Type B pancreatic cell (in vitro differentiated cells): ENCODE data around the gene CACNA1F. TPM values are rescaled to one million over a fixed set of nuclear protein-coding genes. Genes with fewer than 3 reads are reported as not detected.

Experiments used
- DNase-seq: peaks from one replicate; pipeline ENCODE4 v3.0.0; 2021; ENCODE audit warnings: mixed read lengths; ENCODE audit not compliant: unreplicated experiment; ENCODE audit errors: extremely low spot score
- H3K27ac Mint-ChIP-seq: 2 replicates; pipeline ENCODE4 v1.8.0; 2021; ENCODE audit warnings: mild to moderate bottlenecking, mixed read lengths
- H3K27me3 Mint-ChIP-seq: 2 replicates; pipeline ENCODE4 v1.8.0; 2021; ENCODE audit warnings: mixed read lengths
- H3K36me3 Mint-ChIP-seq: 2 replicates; pipeline ENCODE4 v1.8.0; 2021; ENCODE audit warnings: mixed read lengths
- H3K4me1 Mint-ChIP-seq: one replicate; pipeline ENCODE4 v1.8.0; 2021; ENCODE audit warnings: mixed read lengths; ENCODE audit not compliant: unreplicated experiment
- H3K4me3 Mint-ChIP-seq: 2 replicates; pipeline ENCODE4 v1.8.0; 2021; ENCODE audit warnings: mild to moderate bottlenecking, mixed read lengths
- H3K9me3 Mint-ChIP-seq: 2 replicates; pipeline ENCODE4 v1.8.0; 2021; ENCODE audit warnings: mixed read lengths
- total RNA-seq: library from RNA; stranded (reverse); gene quantifications from 2 replicates; pipeline ENCODE4 v1.2.1, GENCODE V29; 2021; ENCODE audit warnings: low replicate concordance
- TF ChIP-seq, protein P1 (sequence below): fragments of 200-600 bp; sonication (generic); conservative IDR thresholded peaks from 2 replicates; pipeline ENCODE4 v1.5.0; 2021; ENCODE audit warnings: antibody characterized with exemption, mild to moderate bottlenecking

The CACNA1F gene
- total RNA-seq, 1 donor from 2014 or later = 0.17 TPM

GRCh38 chrX:49257074-49257790, 24.1 kb upstream of the CACNA1F start:
- DNase-seq = no peak
- no peaks in the 10 kb centered on the region for H3K27me3 Mint-ChIP-seq
- H3K4me3 Mint-ChIP-seq = no peak overlapping the region
- H3K36me3 Mint-ChIP-seq = no peaks in the 10 kb centered on the region
- no peak overlapping the region for H3K27ac Mint-ChIP-seq
- H3K4me1 Mint-ChIP-seq = no peaks in the 10 kb centered on the region
- TF ChIP-seq, protein P1, sequence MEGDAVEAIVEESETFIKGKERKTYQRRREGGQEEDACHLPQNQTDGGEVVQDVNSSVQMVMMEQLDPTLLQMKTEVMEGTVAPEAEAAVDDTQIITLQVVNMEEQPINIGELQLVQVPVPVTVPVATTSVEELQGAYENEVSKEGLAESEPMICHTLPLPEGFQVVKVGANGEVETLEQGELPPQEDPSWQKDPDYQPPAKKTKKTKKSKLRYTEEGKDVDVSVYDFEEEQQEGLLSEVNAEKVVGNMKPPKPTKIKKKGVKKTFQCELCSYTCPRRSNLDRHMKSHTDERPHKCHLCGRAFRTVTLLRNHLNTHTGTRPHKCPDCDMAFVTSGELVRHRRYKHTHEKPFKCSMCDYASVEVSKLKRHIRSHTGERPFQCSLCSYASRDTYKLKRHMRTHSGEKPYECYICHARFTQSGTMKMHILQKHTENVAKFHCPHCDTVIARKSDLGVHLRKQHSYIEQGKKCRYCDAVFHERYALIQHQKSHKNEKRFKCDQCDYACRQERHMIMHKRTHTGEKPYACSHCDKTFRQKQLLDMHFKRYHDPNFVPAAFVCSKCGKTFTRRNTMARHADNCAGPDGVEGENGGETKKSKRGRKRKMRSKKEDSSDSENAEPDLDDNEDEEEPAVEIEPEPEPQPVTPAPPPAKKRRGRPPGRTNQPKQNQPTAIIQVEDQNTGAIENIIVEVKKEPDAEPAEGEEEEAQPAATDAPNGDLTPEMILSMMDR = no peak
- no peaks in the 10 kb centered on the region for H3K9me3 Mint-ChIP-seq

DNA sequence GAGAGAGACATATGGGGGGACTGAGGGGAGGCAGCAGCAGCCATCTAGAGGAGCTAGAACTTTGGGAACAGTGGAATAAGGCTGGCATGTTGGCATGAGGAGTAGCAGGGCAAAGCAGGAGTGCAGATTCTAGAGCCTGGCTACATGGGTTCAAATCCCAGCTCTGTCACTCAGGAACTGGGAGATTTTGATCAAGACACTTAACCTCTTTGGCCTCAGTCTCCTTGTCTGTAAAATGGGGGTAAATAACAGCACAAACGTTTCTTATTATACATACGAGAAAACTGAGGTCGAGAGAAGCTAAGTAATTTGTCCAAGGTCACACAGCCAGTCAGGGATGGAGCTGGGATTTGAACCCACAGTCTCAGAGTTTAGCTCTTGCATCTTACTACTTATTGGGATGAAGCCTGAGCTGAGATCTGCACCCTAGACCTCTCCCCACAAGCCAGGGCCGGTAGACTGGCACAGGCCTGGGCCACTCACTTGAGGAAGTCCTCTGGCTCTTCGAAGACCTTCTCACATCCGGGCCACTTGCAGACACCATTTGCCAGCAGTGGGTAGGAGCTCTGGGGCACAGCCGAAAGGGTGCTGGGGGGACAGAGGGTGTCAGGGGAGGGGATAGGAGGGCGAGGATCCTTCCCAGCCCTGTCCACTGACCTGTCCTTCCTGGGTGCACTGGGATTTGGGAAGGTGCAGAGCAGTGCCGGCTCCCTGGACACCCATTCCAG, 23.3 kb upstream of the CACNA1F start:
- Mint-ChIP-seq H3K36me3 (no peaks in the 10 kb centered on the region), H3K4me3 (no peak overlapping the region), H3K27ac (no peak overlapping the region), H3K4me1 (no peaks in the 10 kb centered on the region), H3K9me3 (no peaks in the 10 kb centered on the region), H3K27me3 (no peaks in the 10 kb centered on the region)
- no peak for DNase-seq
- TF ChIP-seq, protein P1 = no peak

DNA sequence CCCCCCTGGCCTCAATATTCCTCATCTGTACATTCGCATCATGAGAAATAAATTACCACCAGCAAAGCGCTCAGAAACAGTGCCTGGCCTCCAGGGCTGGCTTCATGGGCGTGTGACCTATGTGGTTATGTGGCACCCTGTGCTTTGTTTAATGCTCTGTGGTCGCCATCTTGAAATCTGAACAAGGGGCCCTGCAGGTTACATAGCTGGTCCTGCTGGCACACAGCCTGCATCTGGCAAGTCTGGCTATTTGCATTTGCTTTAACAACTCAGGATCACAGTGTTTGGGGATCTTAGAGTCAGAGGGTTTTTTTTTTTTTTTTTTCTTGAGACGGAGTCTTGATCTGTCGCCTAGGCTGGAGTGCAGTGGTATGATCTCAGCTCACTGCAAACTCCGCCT, 21.5 kb upstream of the CACNA1F start:
- TF ChIP-seq, protein P1 = no peak
- Mint-ChIP-seq H3K27ac (no peak overlapping the region), H3K9me3 (no peaks in the 10 kb centered on the region), H3K4me1 (no peaks in the 10 kb centered on the region), H3K4me3 (no peak overlapping the region), H3K36me3 (peaks cover 4% of the 10 kb centered on the region), H3K27me3 (no peaks in the 10 kb centered on the region)
- no peak for DNase-seq

DNA sequence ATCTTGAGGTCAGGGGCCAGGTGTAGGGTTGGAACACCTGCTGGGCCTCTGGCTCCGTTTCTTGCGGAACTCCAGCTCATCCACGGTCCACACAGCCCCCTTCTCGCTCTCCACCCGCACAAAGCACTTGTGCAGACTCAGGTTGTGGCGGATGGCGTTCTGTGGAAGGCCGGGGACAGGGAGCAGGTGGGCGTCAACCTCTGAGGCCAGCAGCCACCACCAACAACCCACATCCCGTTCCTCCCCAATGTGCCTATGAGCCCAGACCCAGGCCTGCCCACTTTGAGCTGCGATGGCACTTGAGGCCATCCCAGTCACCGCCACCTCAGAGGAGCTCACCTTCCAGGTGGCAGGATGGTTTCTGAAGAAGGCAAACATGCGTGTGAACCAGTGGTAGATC, 18.2 kb upstream of the CACNA1F start:
- no peaks in the 10 kb centered on the region for H3K9me3 Mint-ChIP-seq
- H3K36me3 Mint-ChIP-seq = peaks cover 4% of the 10 kb centered on the region
- H3K27ac Mint-ChIP-seq = no peak overlapping the region
- H3K27me3 Mint-ChIP-seq = no peaks in the 10 kb centered on the region
- H3K4me3 Mint-ChIP-seq = no peak overlapping the region
- TF ChIP-seq, protein P1 = no peak
- no peaks in the 10 kb centered on the region for H3K4me1 Mint-ChIP-seq
- DNase-seq = no peak

GRCh38 chrX:49250578-49250977, 17.4 kb upstream of the CACNA1F start:
- TF ChIP-seq, protein P1 = no peak
- Mint-ChIP-seq H3K27me3 (no peaks in the 10 kb centered on the region), H3K9me3 (no peaks in the 10 kb centered on the region), H3K36me3 (peaks cover 4% of the 10 kb centered on the region), H3K27ac (no peak overlapping the region), H3K4me1 (no peaks in the 10 kb centered on the region), H3K4me3 (no peak overlapping the region)
- no peak for DNase-seq
